Lung (tissue), 12 donors: ENCODE data around the gene HRCT1. TPM values are rescaled to one million over a fixed set of nuclear protein-coding genes. Genes with fewer than 3 reads are reported as not detected.

ENCODE experiments used
- ATAC-seq: fragments of 200-7000 bp; cut with Tn5 transposase; one replicate; pipeline ENCODE4 v1.9.1; 2020; ENCODE audit warnings: moderate number of reproducible peaks; ENCODE audit not compliant: insufficient read depth, low FRiP score
- DNase-seq, 3 donors: peaks; one replicate each; pipeline ENCODE4 v3.0.0-alpha.2; 2013 to 2017
- H3K27ac ChIP-seq, 2 donors: one replicate each; pipeline ENCODE4 v1.5.1; 2013; ENCODE audit warnings: mild to moderate bottlenecking in 2 of 2, moderate library complexity in 2 of 2, control low read depth in 1 of 2, inconsistent platforms in 1 of 2, low read depth in 1 of 2, low read length in 1 of 2
- H3K27me3 ChIP-seq, 3 donors: one replicate each; pipeline ENCODE4 v1.5.1; 2013; ENCODE audit warnings: low read length in 2 of 3; ENCODE audit not compliant: control insufficient read depth in 3 of 3, insufficient read depth in 3 of 3
- H3K36me3 ChIP-seq, 4 donors: one replicate each; pipeline ENCODE4 v1.5.1; 2013; ENCODE audit warnings: low read length in 4 of 4, mild to moderate bottlenecking in 1 of 4, moderate library complexity in 1 of 4; ENCODE audit not compliant: control insufficient read depth in 4 of 4, insufficient read depth in 4 of 4
- H3K4me1 ChIP-seq, 5 donors: one replicate each; pipeline ENCODE4 v1.5.1; 2013; ENCODE audit warnings: low read length in 5 of 5, mild to moderate bottlenecking in 2 of 5, moderate library complexity in 1 of 5; ENCODE audit not compliant: control insufficient read depth in 5 of 5, insufficient read depth in 5 of 5
- H3K4me3 ChIP-seq: one replicate; pipeline ENCODE4 v1.5.1; 2013; ENCODE audit warnings: mild to moderate bottlenecking, control low read depth, moderate library complexity
- H3K9ac ChIP-seq, 2 donors: one replicate each; pipeline ENCODE4 v1.5.1; 2013; ENCODE audit warnings: low read length in 2 of 2, control low read depth in 1 of 2; ENCODE audit not compliant: insufficient read depth in 1 of 2
- H3K9me3 ChIP-seq, 4 donors: one replicate each; pipeline ENCODE4 v1.5.1; 2013; ENCODE audit warnings: low read length in 3 of 4, mild to moderate bottlenecking in 1 of 4, moderate library complexity in 1 of 4; ENCODE audit not compliant: control insufficient read depth in 4 of 4, insufficient read depth in 3 of 4
- CTCF ChIP-seq: IDR thresholded peaks from 2 replicates; pipeline ENCODE4 v1.5.1; 2012; ENCODE audit warnings: mild to moderate bottlenecking; ENCODE audit errors: control extremely low read depth, extremely low read depth
- WGBS, 2 donors: extraction: QIAGEN DNeasy Blood & Tissue Kit; methylation state at CpG; one replicate each; pipeline ENCODE4 v1.1.7; 2013; 5-methylcytosine and 5-hydroxymethylcytosine counted together
- polyA plus RNA-seq, 2 donors: library from polyadenylated mRNA; stranded (reverse); fragments of 200-250 nt; gene quantifications; one replicate each; pipeline ENCODE4 v1.2.1, GENCODE V29; 2013
- total RNA-seq, 2 donors: library from RNA; depleted of rRNA in 1 of 2; stranded (reverse); fragments of >200 nt in 1 of 2; gene quantifications; one replicate each; pipeline ENCODE4 v1.2.1, GENCODE V29; 2014 to 2021
- donor health status: control.
- donor health status: control.
- donor health status: Bipolar disorder and iron deficiency.
- donor health status: healthy.
- donor health status: DM: yes; HTN: yes; CAD: no.

The HRCT1 gene
- total and polyA plus RNA-seq, 4 donors, result 1.7 to 14.1 (median 6.3) TPM; not detected in 1

DNA sequence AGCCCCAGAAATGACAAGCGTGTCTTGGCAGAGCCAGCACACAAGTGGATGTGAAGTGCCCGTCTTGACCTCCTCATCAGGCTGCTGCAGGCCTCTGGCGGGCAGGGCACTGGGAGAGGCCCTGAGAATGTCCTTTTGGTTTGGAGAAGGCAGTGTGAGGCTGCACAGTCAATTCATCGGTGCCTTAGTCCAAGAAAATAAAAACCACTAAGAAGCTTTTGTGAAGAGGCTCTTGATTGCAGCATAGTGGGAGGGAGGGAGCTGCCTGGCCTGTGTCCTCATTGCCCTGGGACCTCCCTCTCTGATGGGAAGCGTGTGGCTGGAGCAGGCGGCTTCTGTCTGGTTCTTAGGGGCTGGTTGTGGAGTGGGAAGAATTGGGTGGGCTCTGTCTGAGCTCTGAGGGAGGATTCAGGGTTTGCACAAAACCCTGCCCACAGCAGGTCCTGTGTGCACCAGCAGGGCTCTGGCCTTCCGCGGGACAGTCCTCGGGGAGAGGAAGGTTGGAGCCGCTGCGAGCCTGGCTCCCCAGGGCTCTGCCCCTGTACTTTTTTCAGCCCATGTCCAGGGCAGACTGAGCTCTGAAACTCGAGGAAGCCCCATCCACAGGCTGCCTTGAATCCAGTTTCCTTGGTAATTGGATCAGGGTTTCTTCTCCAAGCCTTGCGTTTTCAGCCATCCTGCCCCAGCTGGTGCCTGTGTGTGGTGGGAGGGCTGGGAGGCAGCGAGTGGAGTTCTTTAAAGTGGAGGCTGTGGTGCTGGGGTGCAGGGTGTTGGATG lies 1.1 kb downstream of the HRCT1 start:
- peaks cover 0 to 51% (median 41%) of the 10 kb centered on the region in 5 donors for H3K4me1 ChIP-seq
- H3K27ac ChIP-seq, result peak overlapping the region; percentile 96 to 99
- no peaks in the 10 kb centered on the region for H3K36me3 ChIP-seq
- H3K9ac ChIP-seq, result peak overlapping the region in 1 of 2 donors; percentile 26
- WGBS, 2 donors, result 31 to 57% methylated on average over 14 of the region's 14 CpGs
- peak; percentile 68 to 88 (median 78) for DNase-seq
- H3K27me3 ChIP-seq, result no peaks in the 10 kb centered on the region
- ATAC-seq, result peak; percentile 39
- no peak for TF ChIP-seq CTCF
- no peaks in the 10 kb centered on the region for H3K9me3 ChIP-seq
- H3K4me3 ChIP-seq, result no peak overlapping the region

DNA sequence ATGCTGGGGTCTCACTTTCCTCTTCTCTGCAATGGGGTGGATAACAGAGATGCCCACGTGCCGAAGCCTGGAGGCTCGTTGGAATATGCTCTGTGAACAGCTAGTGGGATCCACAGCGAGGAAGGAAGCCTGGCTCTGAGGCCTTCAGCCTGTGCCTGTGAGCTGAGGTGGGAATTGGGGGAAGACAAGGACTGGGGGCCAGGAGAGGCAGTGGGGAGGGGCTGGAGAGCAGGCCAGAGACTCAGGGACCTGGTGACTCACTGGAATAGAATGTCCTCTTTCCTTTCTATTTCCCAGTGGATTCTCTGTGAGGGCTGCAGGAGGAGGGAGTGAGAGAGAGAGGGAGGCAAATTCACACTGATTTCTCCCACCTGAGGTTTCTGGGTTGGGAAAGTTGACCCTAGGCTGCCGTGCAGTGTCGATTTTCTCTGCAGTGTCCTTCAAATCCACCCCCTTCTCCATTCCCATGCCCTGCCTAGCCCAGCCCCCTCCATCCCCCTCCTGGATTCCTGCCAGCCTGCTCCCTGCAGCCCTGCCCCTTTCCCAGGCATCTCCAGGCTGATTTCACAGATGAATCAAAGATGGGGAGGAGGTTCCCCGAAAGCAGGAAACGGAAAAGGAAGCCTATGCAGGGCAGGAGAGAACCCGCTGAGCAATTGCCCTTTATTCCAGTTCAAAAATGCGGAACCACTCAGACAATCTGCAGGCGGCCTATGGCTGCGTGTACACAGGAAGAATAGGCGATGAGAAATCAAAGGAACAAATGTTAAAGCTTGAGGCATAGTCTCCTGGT lies 1.9 kb downstream of the HRCT1 start:
- TF ChIP-seq CTCF, result no peak
- Histone ChIP-seq H3K4me3 (no peak overlapping the region), H3K9ac (peak overlapping the region in 1 of 2 donors; percentile 28)

DNA sequence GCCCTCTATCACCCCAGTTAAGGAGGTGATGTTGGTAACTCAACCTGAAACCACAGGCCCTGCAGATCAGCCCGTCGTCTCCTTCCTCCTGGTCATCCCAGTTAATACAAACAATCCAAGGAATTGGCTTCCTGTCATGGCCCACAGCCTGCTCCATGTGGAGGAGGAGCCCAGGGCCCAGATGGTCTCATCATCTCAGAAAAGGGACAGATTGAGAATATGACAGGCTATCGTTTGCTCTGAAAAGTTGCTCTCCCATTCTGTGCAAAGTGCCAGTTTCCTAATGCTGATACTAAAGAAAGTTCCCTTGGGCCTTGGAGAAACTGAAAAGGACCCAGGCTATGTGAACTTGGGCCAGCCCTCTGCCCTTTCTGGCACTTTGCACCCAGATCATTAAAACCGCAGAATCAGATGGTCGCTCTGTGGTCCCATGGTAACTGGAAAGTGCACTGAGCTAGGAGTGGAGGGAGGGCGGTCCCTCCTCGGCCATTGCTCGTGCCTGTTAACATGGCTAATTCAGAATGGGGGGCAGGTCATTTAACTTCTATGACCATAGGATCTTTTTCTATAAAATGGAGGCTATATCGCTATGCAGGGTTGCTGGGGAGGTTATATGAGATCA lies 2.6 kb downstream of the HRCT1 start:
- TF ChIP-seq CTCF, result no peak
- no peaks in the 10 kb centered on the region for H3K36me3 ChIP-seq
- peak; percentile 49 to 76 (median 72) for DNase-seq
- no peak overlapping the region for H3K4me3 ChIP-seq
- peaks cover 0 to 2% (median 0%) of the 10 kb centered on the region in 4 donors for H3K9me3 ChIP-seq
- H3K4me1 ChIP-seq, result peaks cover 0 to 51% (median 41%) of the 10 kb centered on the region in 5 donors
- no peaks in the 10 kb centered on the region for H3K27me3 ChIP-seq
- no peak for ATAC-seq
- 48 to 68% methylated on average over 9 of the region's 9 CpGs for WGBS, 2 donors
- peak overlapping the region in 1 of 2 donors; percentile 28 for H3K9ac ChIP-seq
- H3K27ac ChIP-seq, result peak overlapping the region; percentile 96 to 99

More for the DNA sequence above, 1.9 kb downstream of the HRCT1 start:
- ATAC-seq, result peak; percentile 54
- peak overlapping the region; percentile 96 to 99 for H3K27ac ChIP-seq
- no peaks in the 10 kb centered on the region for H3K9me3 ChIP-seq
- H3K4me1 ChIP-seq, result peaks cover 0 to 51% (median 41%) of the 10 kb centered on the region in 5 donors
- 19 to 20% methylated on average over 13 of the region's 13 CpGs for WGBS, 2 donors
- H3K36me3 ChIP-seq, result no peaks in the 10 kb centered on the region
- no peaks in the 10 kb centered on the region for H3K27me3 ChIP-seq
- DNase-seq, result peak; percentile 87 to 90 (median 88)
